DND-41 (cell line): ENCODE results near the gene RIIAD1.

Source experiments
- ATAC-seq: fragments of 200-7000 bp; cut with Tn5 transposase; 3 replicates; pipeline ENCODE4 v1.9.1; 2021; ENCODE audit warnings: low read depth; ENCODE audit not compliant: insufficient read depth
- DNase-seq: peaks from one replicate; pipeline ENCODE4 v3.0.0-alpha.2; 2020
- H2AFZ ChIP-seq: 2 replicates; pipeline ENCODE4 v1.6.0; 2012; ENCODE audit warnings: low read depth, low read length
- H3K27ac ChIP-seq: 2 replicates; pipeline ENCODE4 v1.5.1; 2012; ENCODE audit warnings: low read length, inconsistent platforms
- H3K27me3 ChIP-seq: fragments of 200-600 bp; sonication (generic); 2 replicates; pipeline ENCODE4 v1.6.0; 2012; ENCODE audit warnings: low read length, mild to moderate bottlenecking, inconsistent platforms; ENCODE audit not compliant: insufficient read depth, poor library complexity
- H3K36me3 ChIP-seq: 2 replicates; pipeline ENCODE4 v1.5.1; 2012; ENCODE audit warnings: low read length, inconsistent platforms; ENCODE audit not compliant: insufficient read depth
- H3K4me1 ChIP-seq: 2 replicates; pipeline ENCODE4 v1.5.1; 2012; ENCODE audit warnings: mild to moderate bottlenecking, low read length; ENCODE audit not compliant: insufficient read depth
- H3K4me2 ChIP-seq: 2 replicates; pipeline ENCODE4 v1.6.0; 2012; ENCODE audit warnings: mild to moderate bottlenecking, moderate library complexity, low read length, inconsistent platforms; ENCODE audit not compliant: insufficient read depth
- H3K4me3 ChIP-seq, 2 experiments: fragments of 200-600 bp in 1 of 2; shearing (Covaris generic) in 1 of 2; 2 replicates each; pipeline ENCODE4 v1.5.1; 2012 to 2016; ENCODE audit warnings: inconsistent platforms in 2 of 2, low read length in 2 of 2, mild to moderate bottlenecking in 2 of 2, low read depth in 1 of 2, moderate library complexity in 1 of 2
- H3K79me2 ChIP-seq: 2 replicates; pipeline ENCODE4 v1.6.0; 2012; ENCODE audit warnings: low read length, inconsistent platforms; ENCODE audit not compliant: insufficient read depth
- H3K9ac ChIP-seq: 2 replicates; pipeline ENCODE4 v1.6.0; 2012; ENCODE audit warnings: low read depth, mild to moderate bottlenecking, inconsistent platforms, low read length, moderate library complexity
- H3K9me3 ChIP-seq: 2 replicates; pipeline ENCODE4 v1.5.1; 2012; ENCODE audit warnings: low read length, moderate library complexity, mild to moderate bottlenecking, inconsistent platforms; ENCODE audit not compliant: insufficient read depth, severe bottlenecking
- H4K20me1 ChIP-seq: 2 replicates; pipeline ENCODE4 v1.6.0; 2012; ENCODE audit warnings: low read length; ENCODE audit not compliant: insufficient read depth
- CTCF ChIP-seq: IDR thresholded peaks from 2 replicates; pipeline ENCODE4 v1.5.1; 2012; ENCODE audit warnings: borderline replicate concordance, low read length, moderate library complexity, mild to moderate bottlenecking; ENCODE audit not compliant: poor library complexity, severe bottlenecking; ENCODE audit errors: extremely low read depth
- EZH2 ChIP-seq: IDR thresholded peaks from 3 replicates; pipeline ENCODE4 v1.6.1; 2012; ENCODE audit warnings: borderline replicate concordance, low read depth, mild to moderate bottlenecking, moderate library complexity, low read length, inconsistent platforms; ENCODE audit not compliant: severe bottlenecking

The RIIAD1 gene

GRCh38 chr1:151776665-151777062 lies 55.3 kb downstream of the RIIAD1 start:
- Histone ChIP-seq H3K27ac (no peak overlapping the region), H3K4me3 (no peak overlapping the region), H3K79me2 (no peaks in the 10 kb centered on the region), H3K27me3 (no peaks in the 10 kb centered on the region), H3K4me2 (no peak overlapping the region), H4K20me1 (no peaks in the 10 kb centered on the region), H3K4me1 (no peaks in the 10 kb centered on the region), H3K9me3 (no peaks in the 10 kb centered on the region), H2AFZ (no peak overlapping the region), H3K9ac (no peak overlapping the region), H3K36me3 (peaks cover 78% of the 10 kb centered on the region)
- ATAC-seq = no peak
- DNase-seq = no peak
- TF ChIP-seq EZH2 = no peak
- TF ChIP-seq CTCF = no peak

GRCh38 chr1:151777317-151777716 lies 56.0 kb downstream of the RIIAD1 start:
- TF ChIP-seq EZH2 = no peak
- TF ChIP-seq CTCF = no peak
- Histone ChIP-seq H4K20me1 (no peaks in the 10 kb centered on the region), H3K9me3 (no peaks in the 10 kb centered on the region), H2AFZ (no peak overlapping the region), H3K36me3 (peaks cover 80% of the 10 kb centered on the region), H3K79me2 (no peaks in the 10 kb centered on the region), H3K4me2 (no peak overlapping the region), H3K27me3 (no peaks in the 10 kb centered on the region), H3K4me3 (no peak overlapping the region), H3K4me1 (no peaks in the 10 kb centered on the region), H3K27ac (no peak overlapping the region), H3K9ac (no peak overlapping the region)
- DNase-seq = no peak
- no peak for ATAC-seq
